A549 (cell line): ENCODE measurements around the gene ACSF3. TPM values are rescaled to one million over a fixed set of nuclear protein-coding genes. Genes with fewer than 3 reads are reported as not detected.

Experiments used
- ATAC-seq, 2 experiments: fragments of 200-7000 bp in 1 of 2; fragments of >200 bp in 1 of 2; cut with Nextera tagmentation in 1 of 2; cut with Tn5 transposase in 1 of 2; 3 replicates each; pipeline versions ENCODE4 v1.8.0 to v1.9.1; 2018 to 2020; ENCODE audit warnings: mild to moderate bottlenecking in 1 of 2, moderate library complexity in 1 of 2
- CTCF ChIA-PET: fragments of 300-600 bp; sonication (Branson Sonifier 250); formaldehyde crosslinking; extraction: SDS; loops from one replicate; lab custom pipeline; 2021; ENCODE audit warnings: antibody characterized with exemption, inconsistent platforms; lab: Yijun Ruan, JAX
- POLR2A ChIA-PET: fragments of 350-600 bp; formaldehyde crosslinking; extraction: SDS; loops from one replicate; lab custom pipeline; 2021; ENCODE audit warnings: antibody characterized with exemption, inconsistent platforms; lab: Yijun Ruan, JAX
- DNase-seq, 2 experiments: peaks; one replicate each; pipeline versions ENCODE4 v3.0.0 to v3.0.0-alpha.2; 2011 to 2016; ENCODE audit warnings: low read depth in 1 of 2, low spot score in 1 of 2
- FAIRE-seq: peaks from 2 replicates; lab custom pipeline; 2011; peaks lifted over from hg19 to GRCh38; lab: Jason Lieb, UNC
- H3K27ac ChIP-seq, 2 experiments: fragments of >200 bp; sonication (Bioruptor Twin); formaldehyde crosslinking; 3 replicates each; pipeline ENCODE4 v1.5.1; 2016 to 2017
- H3K4me1 ChIP-seq: fragments of >200 bp; sonication (Bioruptor Twin); formaldehyde crosslinking; 3 replicates; pipeline ENCODE4 v1.6.1; 2016
- H3K4me2 ChIP-seq: fragments of >200 bp; sonication (Bioruptor Twin); formaldehyde crosslinking; 3 replicates; pipeline ENCODE4 v1.6.1; 2016
- H3K4me3 ChIP-seq: fragments of >200 bp; sonication (Bioruptor Twin); formaldehyde crosslinking; 3 replicates; pipeline ENCODE4 v1.5.1; 2016
- H3K9me3 ChIP-seq: fragments of >200 bp; sonication (Bioruptor Twin); formaldehyde crosslinking; 3 replicates; pipeline ENCODE4 v1.6.1; 2016
- BHLHE40 ChIP-seq: IDR thresholded peaks from 2 replicates; pipeline ENCODE4 v1.6.1; 2012; ENCODE audit warnings: low read depth, low read length, inconsistent platforms
- CBX2 ChIP-seq: fragments of 200-600 bp; sonication (generic); IDR thresholded peaks from 2 replicates; pipeline ENCODE4 v1.6.1; 2016; ENCODE audit warnings: low read depth, mild to moderate bottlenecking, borderline replicate concordance
- EHMT2 ChIP-seq: fragments of 200-600 bp; sonication (generic); IDR thresholded peaks from 2 replicates; pipeline ENCODE4 v1.6.1; 2016; ENCODE audit warnings: antibody characterized with exemption, low read depth, mild to moderate bottlenecking, moderate library complexity
- HDAC2 ChIP-seq: fragments of 200-600 bp; sonication (generic); IDR thresholded peaks from 2 replicates; pipeline ENCODE4 v1.6.1; 2016
- JUN ChIP-seq, 2 experiments: fragments of >200 bp; sonication (Bioruptor Twin); formaldehyde crosslinking; IDR thresholded peaks; 2 replicates in 1 of 2; 3 replicates in 1 of 2; pipeline ENCODE4 v1.6.1; 2016 to 2017
- JUNB ChIP-seq: fragments of >200 bp; sonication (Bioruptor Twin); formaldehyde crosslinking; IDR thresholded peaks from 2 replicates; pipeline ENCODE4 v1.6.1; 2016
- KDM1A ChIP-seq: fragments of 200-600 bp; sonication (generic); IDR thresholded peaks from 2 replicates; pipeline ENCODE4 v1.6.1; 2016; ENCODE audit warnings: low read depth, mild to moderate bottlenecking
- MAFK ChIP-seq: fragments of 450-650 bp; IDR thresholded peaks from 2 replicates; pipeline ENCODE4 v1.6.1; 2014; ENCODE audit not compliant: partially characterized antibody
- NFE2L2 ChIP-seq: fragments of 150-350 bp; conservative IDR thresholded peaks from 2 replicates; pipeline ENCODE4 v1.6.1; 2014; ENCODE audit warnings: low read length
- NPAS2 ChIP-seq: fragments of 250-450 bp; sonication (Bioruptor Pico); IDR thresholded peaks from 2 replicates; pipeline ENCODE4 v1.8.0; 2022; ENCODE audit warnings: mild to moderate bottlenecking, moderate library complexity, borderline replicate concordance
- SMC3 ChIP-seq: fragments of >200 bp; sonication (Bioruptor Twin); formaldehyde crosslinking; IDR thresholded peaks from 3 replicates; pipeline ENCODE4 v1.6.1; 2018; ENCODE audit warnings: inconsistent platforms
- SREBF2 ChIP-seq: fragments of 450-650 bp; IDR thresholded peaks from 2 replicates; pipeline ENCODE4 v1.6.1; 2014; ENCODE audit warnings: mild to moderate bottlenecking, moderate library complexity
- ZC3H11A ChIP-seq: fragments of 450-650 bp; IDR thresholded peaks from 2 replicates; pipeline ENCODE4 v1.6.1; 2014; ENCODE audit warnings: antibody characterized with exemption, mild to moderate bottlenecking
- ZFP36 ChIP-seq: fragments of 450-650 bp; IDR thresholded peaks from 2 replicates; pipeline ENCODE4 v1.6.1; 2014; ENCODE audit warnings: borderline replicate concordance; ENCODE audit not compliant: partially characterized antibody
- ZNF302 ChIP-seq: fragments of 250-450 bp; sonication (Bioruptor Pico); IDR thresholded peaks from 2 replicates; pipeline ENCODE4 v1.9.0; 2021; ENCODE audit warnings: inconsistent platforms, mild to moderate bottlenecking, moderate library complexity
- WGBS: methylation state at CpG from one replicate; pipeline ENCODE4 v1.1.6; 2017; ENCODE audit errors: missing lambda C conversion rate; 5-methylcytosine and 5-hydroxymethylcytosine counted together
- polyA plus RNA-seq, 4 experiments: library from polyadenylated mRNA; depleted of rRNA in 3 of 4; stranded (reverse); fragments of >200 nt; fragmentation: RNase III in 1 of 4; extraction: RNeasy Plus Mini Kit Qiagen cat#74134 plus additional on column Dnase treatment in 1 of 4; gene quantifications; 2 replicates in 3 of 4; 3 replicates in 1 of 4; pipeline ENCODE4 v1.2.3, GENCODE V29; 2011 to 2017
- TF ChIP-seq, protein P1 (sequence below): fragments of 250-450 bp; sonication (Bioruptor Pico); IDR thresholded peaks from 2 replicates; pipeline ENCODE4 v1.5.0; 2021; ENCODE audit warnings: mild to moderate bottlenecking, moderate library complexity, borderline replicate concordance
- TF ChIP-seq, protein P2 (sequence below): fragments of 450-650 bp; IDR thresholded peaks from 2 replicates; pipeline ENCODE4 v1.6.1; 2014; ENCODE audit warnings: antibody characterized with exemption
- TF ChIP-seq, protein P3 (sequence below): fragments of 200-600 bp; sonication (generic); IDR thresholded peaks from 2 replicates; pipeline ENCODE4 v1.6.1; 2016; ENCODE audit warnings: antibody characterized with exemption, mild to moderate bottlenecking, moderate library complexity

The ACSF3 gene
- polyA plus RNA-seq, 2 of the 4 experiments (the other 2 are of a cell fraction): 9.8 to 13.1 TPM

DNA sequence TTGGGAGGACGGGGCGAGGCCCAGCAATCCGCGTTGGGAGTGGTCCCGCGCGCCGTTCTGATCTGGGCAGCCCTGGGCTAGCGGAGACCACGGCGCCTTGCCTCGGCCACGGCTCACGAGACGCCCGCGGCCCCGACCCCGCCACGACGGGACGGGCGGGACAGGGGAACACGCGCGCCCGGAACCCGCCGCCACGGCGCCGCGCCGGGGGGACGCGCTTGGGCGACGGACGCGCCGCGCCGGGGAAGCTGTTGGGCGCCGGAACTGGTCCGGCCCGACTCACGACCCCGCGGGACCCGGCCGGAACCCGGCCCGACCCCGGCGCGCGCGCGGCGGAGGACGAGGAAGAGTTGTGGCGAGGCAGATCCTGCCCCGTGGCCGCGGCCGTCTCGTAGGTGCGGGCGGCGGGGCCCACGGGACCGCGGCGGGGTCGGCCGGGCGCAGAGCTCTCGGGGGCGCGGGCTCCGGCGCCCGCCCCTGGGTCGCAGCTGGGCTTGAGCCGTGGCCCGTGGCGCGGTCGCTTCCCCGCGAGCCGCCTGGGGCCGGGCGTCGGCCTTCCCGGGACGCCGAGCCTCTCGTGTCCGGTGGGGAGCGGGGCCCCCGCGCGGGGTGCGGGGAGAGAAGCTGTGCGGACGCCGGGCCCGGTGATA, at the start of gene ACSF3 (continued):
- no peak for TF ChIP-seq ZNF302 (CRISPR knock-in tag)
- TF ChIP-seq, protein P1, sequence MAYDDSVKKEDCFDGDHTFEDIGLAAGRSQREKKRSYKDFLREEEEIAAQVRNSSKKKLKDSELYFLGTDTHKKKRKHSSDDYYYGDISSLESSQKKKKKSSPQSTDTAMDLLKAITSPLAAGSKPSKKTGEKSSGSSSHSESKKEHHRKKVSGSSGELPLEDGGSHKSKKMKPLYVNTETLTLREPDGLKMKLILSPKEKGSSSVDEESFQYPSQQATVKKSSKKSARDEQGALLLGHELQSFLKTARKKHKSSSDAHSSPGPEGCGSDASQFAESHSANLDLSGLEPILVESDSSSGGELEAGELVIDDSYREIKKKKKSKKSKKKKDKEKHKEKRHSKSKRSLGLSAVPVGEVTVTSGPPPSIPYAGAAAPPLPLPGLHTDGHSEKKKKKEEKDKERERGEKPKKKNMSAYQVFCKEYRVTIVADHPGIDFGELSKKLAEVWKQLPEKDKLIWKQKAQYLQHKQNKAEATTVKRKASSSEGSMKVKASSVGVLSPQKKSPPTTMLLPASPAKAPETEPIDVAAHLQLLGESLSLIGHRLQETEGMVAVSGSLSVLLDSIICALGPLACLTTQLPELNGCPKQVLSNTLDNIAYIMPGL (CRISPR knock-in tag): no peak
- no peak for TF ChIP-seq ZFP36
- TF ChIP-seq NPAS2 (CRISPR knock-in tag): no peak
- no peak for TF ChIP-seq SREBF2
- TF ChIP-seq BHLHE40: no peak
- peak; percentile 74 to 95 for TF ChIP-seq JUN (IDR thresholded peaks at IDR 0.05)
- TF ChIP-seq, protein P2, sequence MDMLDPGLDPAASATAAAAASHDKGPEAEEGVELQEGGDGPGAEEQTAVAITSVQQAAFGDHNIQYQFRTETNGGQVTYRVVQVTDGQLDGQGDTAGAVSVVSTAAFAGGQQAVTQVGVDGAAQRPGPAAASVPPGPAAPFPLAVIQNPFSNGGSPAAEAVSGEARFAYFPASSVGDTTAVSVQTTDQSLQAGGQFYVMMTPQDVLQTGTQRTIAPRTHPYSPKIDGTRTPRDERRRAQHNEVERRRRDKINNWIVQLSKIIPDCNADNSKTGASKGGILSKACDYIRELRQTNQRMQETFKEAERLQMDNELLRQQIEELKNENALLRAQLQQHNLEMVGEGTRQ: no peak
- no peak for TF ChIP-seq JUNB
- TF ChIP-seq CBX2: no peak
- no peak for TF ChIP-seq HDAC2
- no peak for TF ChIP-seq KDM1A
- TF ChIP-seq ZC3H11A: no peak
- no peak for TF ChIP-seq MAFK
- TF ChIP-seq EHMT2: no peak
- no peak for TF ChIP-seq SMC3

DNA sequence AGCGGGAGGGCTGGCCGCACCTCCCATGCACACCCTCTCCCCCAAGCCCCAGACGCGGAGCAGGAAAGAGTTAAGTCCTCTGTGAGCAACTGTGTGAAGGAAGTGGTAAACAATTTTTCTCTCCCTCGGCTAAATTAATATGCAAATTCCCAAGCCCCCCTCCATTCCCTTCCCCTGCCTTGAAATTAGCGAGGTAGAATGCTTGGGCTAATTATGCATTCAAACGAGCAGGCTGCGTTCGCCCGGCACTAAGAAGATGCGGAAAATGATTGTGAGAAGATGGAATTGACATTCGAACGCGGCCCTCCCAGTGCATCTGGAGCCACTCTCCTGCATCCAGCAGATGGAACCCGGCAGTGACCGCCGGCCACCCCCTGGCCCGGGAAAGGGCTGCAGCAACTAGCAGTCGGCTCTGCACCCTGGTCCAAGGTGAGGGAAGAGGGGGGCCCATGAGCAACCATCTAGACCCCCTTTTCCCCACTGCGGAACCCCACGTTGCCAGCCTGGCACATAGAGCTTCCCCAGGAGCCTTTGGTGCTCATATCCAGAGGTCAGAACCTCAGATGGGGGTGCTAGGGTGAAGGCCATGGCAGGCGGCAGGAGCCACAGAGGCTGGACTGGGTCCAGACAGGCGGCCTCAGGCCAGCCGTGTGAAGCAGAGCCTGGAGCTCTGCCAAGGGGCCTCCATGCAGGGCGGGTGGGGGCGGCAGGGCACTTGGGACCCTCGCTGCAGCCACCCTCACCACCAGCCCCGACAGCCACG, 49.1 kb upstream of the ACSF3 start:
- DNase-seq: no peak
- Histone ChIP-seq H3K27ac (no peak overlapping the region), H3K4me2 (no peak overlapping the region), H3K4me1 (no peaks in the 10 kb centered on the region), H3K9me3 (no peaks in the 10 kb centered on the region), H3K4me3 (no peak overlapping the region)
- WGBS: 24% methylated on average over 24 of the region's 29 CpGs
- ChIA-PET POLR2A (no interaction called here), CTCF (no interaction called here)
- no peak for TF ChIP-seq KDM1A
- no peak for TF ChIP-seq NFE2L2
- TF ChIP-seq, protein P3, sequence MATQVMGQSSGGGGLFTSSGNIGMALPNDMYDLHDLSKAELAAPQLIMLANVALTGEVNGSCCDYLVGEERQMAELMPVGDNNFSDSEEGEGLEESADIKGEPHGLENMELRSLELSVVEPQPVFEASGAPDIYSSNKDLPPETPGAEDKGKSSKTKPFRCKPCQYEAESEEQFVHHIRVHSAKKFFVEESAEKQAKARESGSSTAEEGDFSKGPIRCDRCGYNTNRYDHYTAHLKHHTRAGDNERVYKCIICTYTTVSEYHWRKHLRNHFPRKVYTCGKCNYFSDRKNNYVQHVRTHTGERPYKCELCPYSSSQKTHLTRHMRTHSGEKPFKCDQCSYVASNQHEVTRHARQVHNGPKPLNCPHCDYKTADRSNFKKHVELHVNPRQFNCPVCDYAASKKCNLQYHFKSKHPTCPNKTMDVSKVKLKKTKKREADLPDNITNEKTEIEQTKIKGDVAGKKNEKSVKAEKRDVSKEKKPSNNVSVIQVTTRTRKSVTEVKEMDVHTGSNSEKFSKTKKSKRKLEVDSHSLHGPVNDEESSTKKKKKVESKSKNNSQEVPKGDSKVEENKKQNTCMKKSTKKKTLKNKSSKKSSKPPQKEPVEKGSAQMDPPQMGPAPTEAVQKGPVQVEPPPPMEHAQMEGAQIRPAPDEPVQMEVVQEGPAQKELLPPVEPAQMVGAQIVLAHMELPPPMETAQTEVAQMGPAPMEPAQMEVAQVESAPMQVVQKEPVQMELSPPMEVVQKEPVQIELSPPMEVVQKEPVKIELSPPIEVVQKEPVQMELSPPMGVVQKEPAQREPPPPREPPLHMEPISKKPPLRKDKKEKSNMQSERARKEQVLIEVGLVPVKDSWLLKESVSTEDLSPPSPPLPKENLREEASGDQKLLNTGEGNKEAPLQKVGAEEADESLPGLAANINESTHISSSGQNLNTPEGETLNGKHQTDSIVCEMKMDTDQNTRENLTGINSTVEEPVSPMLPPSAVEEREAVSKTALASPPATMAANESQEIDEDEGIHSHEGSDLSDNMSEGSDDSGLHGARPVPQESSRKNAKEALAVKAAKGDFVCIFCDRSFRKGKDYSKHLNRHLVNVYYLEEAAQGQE: no peak
- ATAC-seq: peak in 1 of 2 experiments; percentile 14; a peak in 2 of 6 replicates
- no peak for FAIRE-seq
